ENCODE results near the gene NELFCD. TPM values are rescaled to one million over a fixed set of nuclear protein-coding genes. Genes with fewer than 3 reads are reported as not detected.

The NELFCD gene
- polyA plus RNA-seq, 1 of the 3 experiments (the other 2 are of a cell fraction): 90.0 TPM

GRCh38 chr20:58978351-58979190, 2.5 kb upstream of the NELFCD start:
- H3K79me2 ChIP-seq (ENCODE audit: insufficient read depth): peaks cover 22% of the 10 kb centered on the region
- no peak overlapping the region for H3K9ac ChIP-seq
- no peaks in the 10 kb centered on the region for H3K27me3 ChIP-seq (ENCODE audit: insufficient read depth)
- no peak overlapping the region for H3K27ac ChIP-seq (ENCODE audit: low read depth in 2 of 2, low read length in 1 of 2)
- no peaks in the 10 kb centered on the region for H3K36me3 ChIP-seq (replicated peaks in 1 of 2; ENCODE audit: control insufficient read depth in 1 of 2, insufficient read depth in 2 of 2, low read length in 1 of 2)
- H3K9me3 ChIP-seq: 0 out of 2 replicates have a peak, but pooled peaks cover 4% of the 10 kb centered on the region
- ChIA-PET CTCF (interaction anchor here (0.6 to 1.1 kb wide), 3 partner anchors 117 to 477 kb away, joined by 3 read pairs; no protein-coding TSS in a partner anchor), POLR2A (interaction anchor here (0.6 kb wide), 1 partner anchor 18 kb away, joined by 4 read pairs; no protein-coding TSS in a partner anchor)
- DNase-seq: no peak
- TF ChIP-seq EZH2phosphoT487 (IDR thresholded peaks at IDR 0.05; ENCODE audit: borderline replicate concordance, low read depth): no peak
- no peak for TF ChIP-seq RXRA (IDR thresholded peaks at IDR 0.05; ENCODE audit: borderline replicate concordance, low read depth)
- no peak for TF ChIP-seq POLR2AphosphoS5 (IDR thresholded peaks at IDR 0.05; ENCODE audit: low read depth, low read length)
- no peak for TF ChIP-seq RAD21 (IDR thresholded peaks at IDR 0.05; ENCODE audit: low read length)
- no peak for TF ChIP-seq TAF1 (IDR thresholded peaks at IDR 0.05; ENCODE audit: borderline replicate concordance, low read depth, low read length)
- TF ChIP-seq FOSL2 (IDR thresholded peaks at IDR 0.05; ENCODE audit: borderline replicate concordance, low read depth): no peak
- no peak for TF ChIP-seq CTCF (IDR thresholded peaks at IDR 0.05)
- no peak for TF ChIP-seq FOXJ3 (CRISPR knock-in tag; IDR thresholded peaks at IDR 0.05)
- TF ChIP-seq EP300 (IDR thresholded peaks at IDR 0.05; ENCODE audit: borderline replicate concordance in 1 of 2, low read depth in 1 of 2, low read length in 1 of 2): no peak
- no peak for TF ChIP-seq ZBTB33 (IDR thresholded peaks at IDR 0.05; ENCODE audit: borderline replicate concordance, low read depth)
- TF ChIP-seq PBX3 (IDR thresholded peaks at IDR 0.05): no peak
- no peak for TF ChIP-seq GABPA (IDR thresholded peaks at IDR 0.05; ENCODE audit: low read depth)
- TF ChIP-seq RCOR1 (IDR thresholded peaks at IDR 0.05; ENCODE audit: low read length): no peak
- TF ChIP-seq REST (IDR thresholded peaks at IDR 0.05; ENCODE audit: low read depth, low read length): no peak
- TF ChIP-seq GATA2 (CRISPR knock-in tag; IDR thresholded peaks at IDR 0.05): no peak
- no peak for TF ChIP-seq IRF3 (IDR thresholded peaks at IDR 0.05; ENCODE audit: low read depth, low read length)
- no peak overlapping the region for H2AFZ ChIP-seq (ENCODE audit: low read depth)
- H3F3A ChIP-seq (replicated peaks; ENCODE audit: insufficient read depth): no peaks in the 10 kb centered on the region
- no peaks in the 10 kb centered on the region for H3K9me2 ChIP-seq
- WGBS (ENCODE audit: low lambda C conversion rate): 84% methylated on average over 6 of the region's 6 CpGs
- no peak overlapping the region for H3K4me2 ChIP-seq
- H3K4me1 ChIP-seq (ENCODE audit: control insufficient read depth in 1 of 2, insufficient read depth in 2 of 2, low read depth in 1 of 2, low read length in 1 of 2): peaks cover 6 to 9% of the 10 kb centered on the region in 2 experiments; a peak in 2 of 4 replicates
- H3K4me3 ChIP-seq (ENCODE audit: low read depth in 2 of 2, low read length in 1 of 2): no peak overlapping the region
- peaks cover 2% of the 10 kb centered on the region; the same call in 1 of the 2 replicates for H4K20me1 ChIP-seq (ENCODE audit: insufficient read depth)

Data from SK-N-SH (cell line).